Activated gamma-delta T cell (primary cell): ENCODE data around the gene PRKAR2A.
A peak's percentile ranks its signal among the peaks of the same experiment; 100 is the strongest.
"Not testable (repeated sequence)": the region's sequence is repeated elsewhere in the genome, so short reads cannot be mapped to it uniquely, and the experiment has no call there.

Experiments used
- DNase-seq: peaks from one replicate; lab custom pipeline; 2025; lab: John Stamatoyannopoulos, UW

Gene PRKAR2A

GRCh38 chr3:48727511-48727910 is 120.2 kb downstream of the PRKAR2A start:
- DNase-seq = no peak

GRCh38 chr3:48725185-48725855 is 122.4 kb downstream of the PRKAR2A start:
- not testable (repeated sequence) for DNase-seq

- no peak for DNase-seq
Measured at GRCh38 chr3:48723725-48724124, 123.9 kb downstream of the PRKAR2A start.

GRCh38 chr3:48723293-48723692 is 124.4 kb downstream of the PRKAR2A start:
- DNase-seq = not testable (repeated sequence)

GRCh38 chr3:48716982-48717746 is 130.5 kb downstream of the PRKAR2A start, which contains the start of gene IP6K2:
IP6K2 (minus strand) TSS chr3:48717221; CDS start chr3:48695291, 21,930 bp downstream.
- DNase-seq = peak; percentile 94

GRCh38 chr3:48716508-48716981 is 131.1 kb downstream of the PRKAR2A start:
- DNase-seq = no peak

GRCh38 chr3:48715174-48715800 is 132.4 kb downstream of the PRKAR2A start:
- DNase-seq = no peak

- no peak for DNase-seq
Measured at GRCh38 chr3:48711727-48712126, 135.9 kb downstream of the PRKAR2A start.

GRCh38 chr3:48709051-48709461 is 138.6 kb downstream of the PRKAR2A start:
- no peak for DNase-seq

- DNase-seq = no peak
Measured at GRCh38 chr3:48708481-48708889, 139.2 kb downstream of the PRKAR2A start.

- DNase-seq = no peak
Measured at GRCh38 chr3:48707157-48707556, 140.5 kb downstream of the PRKAR2A start.

- DNase-seq = no peak
Measured at GRCh38 chr3:48702320-48702920, 145.3 kb downstream of the PRKAR2A start.

- no peak for DNase-seq
Measured at GRCh38 chr3:48700731-48701405, 146.8 kb downstream of the PRKAR2A start.

- DNase-seq = no peak
Measured at GRCh38 chr3:48698891-48699290, 148.8 kb downstream of the PRKAR2A start.

- DNase-seq = no peak
Measured at GRCh38 chr3:48697952-48698351, 149.7 kb downstream of the PRKAR2A start.

GRCh38 chr3:48696601-48697000 is 151.1 kb downstream of the PRKAR2A start:
- DNase-seq = no peak
